PC-9 (cell line): ENCODE measurements around the gene BCL2L11. TPM values are rescaled to one million over a fixed set of nuclear protein-coding genes. Genes with fewer than 3 reads are reported as not detected.

Source experiments
- BruUV-seq: library from RNA; stranded (reverse); fragments of 400-500 nt; replicated peaks from 2 replicates; lab custom pipeline; 2021; lab: Mats Ljungman, UMichigan
- CTCF ChIA-PET: fragments of 300-600 bp; sonication (Branson Sonifier 250); formaldehyde crosslinking; loops from one replicate; lab custom pipeline; 2022; ENCODE audit warnings: antibody characterized with exemption; lab: Charles Lee
- POLR2A ChIA-PET: fragments of 300-600 bp; sonication (Branson Sonifier 250); formaldehyde crosslinking; loops from one replicate; lab custom pipeline; 2022; ENCODE audit warnings: antibody characterized with exemption; ENCODE audit not compliant: unreplicated experiment; lab: Charles Lee
- DNase-seq, 2 experiments: peaks; one replicate each; pipeline versions ENCODE4 v3.0.0 to v3.0.0-alpha.2; 2015 to 2022; ENCODE audit warnings: mixed read lengths in 1 of 2
- H2AFZ ChIP-seq: fragments of 200-600 bp; sonication (generic); 2 replicates; pipeline ENCODE4 v1.8.1; 2017; ENCODE audit warnings: antibody characterized with exemption
- H3F3A ChIP-seq: fragments of 200-600 bp; sonication (generic); 2 replicates; pipeline ENCODE4 v1.8.1; 2017; ENCODE audit warnings: antibody characterized with exemption, mild to moderate bottlenecking, low read depth; ENCODE audit not compliant: insufficient read depth
- H3K27ac ChIP-seq: fragments of 200-600 bp; sonication (generic); 2 replicates; pipeline ENCODE4 v1.6.1; 2016; ENCODE audit warnings: mixed run types
- H3K27me3 ChIP-seq: fragments of 200-600 bp; sonication (generic); 2 replicates; pipeline ENCODE4 v1.6.1; 2016; ENCODE audit warnings: low read depth, mixed run types; ENCODE audit not compliant: insufficient read depth
- H3K36me3 ChIP-seq: fragments of 200-600 bp; sonication (generic); 2 replicates; pipeline ENCODE4 v1.6.1; 2016; ENCODE audit warnings: low read depth, mixed run types
- H3K4me1 ChIP-seq: fragments of 200-600 bp; sonication (generic); replicated peaks from 2 replicates; pipeline ENCODE4 v1.6.1; 2016; ENCODE audit warnings: mixed run types; ENCODE audit not compliant: insufficient read depth
- H3K4me2 ChIP-seq: fragments of 200-600 bp; sonication (generic); 2 replicates; pipeline ENCODE4 v1.6.1; 2017; ENCODE audit warnings: mixed run types
- H3K4me3 ChIP-seq: fragments of 200-600 bp; sonication (generic); 2 replicates; pipeline ENCODE4 v1.6.1; 2016; ENCODE audit warnings: mixed run types
- H3K79me2 ChIP-seq: fragments of 200-600 bp; sonication (generic); 2 replicates; pipeline ENCODE4 v1.6.1; 2017; ENCODE audit warnings: low read depth, mixed run types
- H3K9me2 ChIP-seq: fragments of 200-600 bp; sonication (generic); 2 replicates; pipeline ENCODE4 v1.8.1; 2017; ENCODE audit warnings: mild to moderate bottlenecking; ENCODE audit not compliant: insufficient read depth
- H3K9me3 ChIP-seq: fragments of 200-600 bp; sonication (generic); 2 replicates; pipeline ENCODE4 v1.8.1; 2016; ENCODE audit warnings: low read depth; ENCODE audit not compliant: insufficient read depth
- H4K20me1 ChIP-seq: fragments of 200-600 bp; sonication (generic); 2 replicates; pipeline ENCODE4 v1.8.1; 2017; ENCODE audit not compliant: insufficient read depth
- EZH2 ChIP-seq: fragments of 200-600 bp; sonication (generic); IDR thresholded peaks from 2 replicates; pipeline ENCODE4 v1.8.0; 2017; ENCODE audit warnings: antibody characterized with exemption, low read depth
- intact Hi-C: fragments of 100-400 bp; cut with micrococcal nuclease; formaldehyde crosslinking; loops from one replicate; pipeline ENCODE4 v1.10.0; 2022; ENCODE audit not compliant: unreplicated experiment
- total RNA-seq: library from RNA; stranded (reverse); gene quantifications from 2 replicates; pipeline ENCODE4 v1.2.3, GENCODE V29; 2021
- TF ChIP-seq, protein P1 (sequence below): fragments of 200-600 bp; sonication (generic); conservative IDR thresholded peaks from 2 replicates; pipeline ENCODE4 v1.6.1; 2017; ENCODE audit warnings: mixed run types, antibody characterized with exemption, mild to moderate bottlenecking, moderate library complexity

Gene BCL2L11
- total RNA-seq, 1 experiment from 2014 or later: 17.0 TPM

DNA sequence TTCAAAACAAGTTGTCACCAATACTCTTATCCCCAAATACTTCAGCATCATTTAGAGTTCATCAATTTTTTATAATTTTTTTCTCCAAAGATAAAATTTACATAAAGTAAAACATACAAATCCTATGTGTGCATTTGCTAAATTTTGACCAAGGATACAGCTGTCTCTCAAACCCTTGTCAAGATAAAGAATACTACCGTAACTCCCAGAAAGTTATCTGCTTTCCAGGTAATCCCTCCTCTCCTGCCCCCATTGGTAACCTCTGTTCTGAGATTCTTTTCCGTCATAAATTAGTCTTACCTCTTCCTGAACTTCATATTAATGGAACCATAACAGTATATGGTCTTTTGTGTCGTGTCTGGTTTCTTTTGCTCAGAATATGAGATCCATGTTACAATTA, 49.2 kb downstream of the BCL2L11 start:
- H2AFZ ChIP-seq: no peak overlapping the region
- H4K20me1 ChIP-seq: no peaks in the 10 kb centered on the region
- H3K4me2 ChIP-seq: no peak overlapping the region
- ChIA-PET CTCF (no interaction called here), POLR2A (interaction anchor here (0.7 kb wide), 1 partner anchor 363 kb away, joined by 5 read pairs; no protein-coding TSS in a partner anchor)
- DNase-seq: no peak
- BruUV-seq: no TSS peak
- H3K9me3 ChIP-seq: no peaks in the 10 kb centered on the region
- peaks cover 4% of the 10 kb centered on the region; the same call in 1 of the 2 replicates for H3K36me3 ChIP-seq
- no peak overlapping the region for H3K27ac ChIP-seq
- no peaks in the 10 kb centered on the region for H3K9me2 ChIP-seq
- H3K4me3 ChIP-seq: no peak overlapping the region
- intact Hi-C loops: no loop called here
- no peaks in the 10 kb centered on the region for H3K27me3 ChIP-seq
- peaks cover 33% of the 10 kb centered on the region for H3K4me1 ChIP-seq
- peaks cover 21% of the 10 kb centered on the region for H3F3A ChIP-seq
- H3K79me2 ChIP-seq: no peaks in the 10 kb centered on the region
- no peak for TF ChIP-seq EZH2
- TF ChIP-seq, protein P1, sequence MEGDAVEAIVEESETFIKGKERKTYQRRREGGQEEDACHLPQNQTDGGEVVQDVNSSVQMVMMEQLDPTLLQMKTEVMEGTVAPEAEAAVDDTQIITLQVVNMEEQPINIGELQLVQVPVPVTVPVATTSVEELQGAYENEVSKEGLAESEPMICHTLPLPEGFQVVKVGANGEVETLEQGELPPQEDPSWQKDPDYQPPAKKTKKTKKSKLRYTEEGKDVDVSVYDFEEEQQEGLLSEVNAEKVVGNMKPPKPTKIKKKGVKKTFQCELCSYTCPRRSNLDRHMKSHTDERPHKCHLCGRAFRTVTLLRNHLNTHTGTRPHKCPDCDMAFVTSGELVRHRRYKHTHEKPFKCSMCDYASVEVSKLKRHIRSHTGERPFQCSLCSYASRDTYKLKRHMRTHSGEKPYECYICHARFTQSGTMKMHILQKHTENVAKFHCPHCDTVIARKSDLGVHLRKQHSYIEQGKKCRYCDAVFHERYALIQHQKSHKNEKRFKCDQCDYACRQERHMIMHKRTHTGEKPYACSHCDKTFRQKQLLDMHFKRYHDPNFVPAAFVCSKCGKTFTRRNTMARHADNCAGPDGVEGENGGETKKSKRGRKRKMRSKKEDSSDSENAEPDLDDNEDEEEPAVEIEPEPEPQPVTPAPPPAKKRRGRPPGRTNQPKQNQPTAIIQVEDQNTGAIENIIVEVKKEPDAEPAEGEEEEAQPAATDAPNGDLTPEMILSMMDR: no peak

DNA sequence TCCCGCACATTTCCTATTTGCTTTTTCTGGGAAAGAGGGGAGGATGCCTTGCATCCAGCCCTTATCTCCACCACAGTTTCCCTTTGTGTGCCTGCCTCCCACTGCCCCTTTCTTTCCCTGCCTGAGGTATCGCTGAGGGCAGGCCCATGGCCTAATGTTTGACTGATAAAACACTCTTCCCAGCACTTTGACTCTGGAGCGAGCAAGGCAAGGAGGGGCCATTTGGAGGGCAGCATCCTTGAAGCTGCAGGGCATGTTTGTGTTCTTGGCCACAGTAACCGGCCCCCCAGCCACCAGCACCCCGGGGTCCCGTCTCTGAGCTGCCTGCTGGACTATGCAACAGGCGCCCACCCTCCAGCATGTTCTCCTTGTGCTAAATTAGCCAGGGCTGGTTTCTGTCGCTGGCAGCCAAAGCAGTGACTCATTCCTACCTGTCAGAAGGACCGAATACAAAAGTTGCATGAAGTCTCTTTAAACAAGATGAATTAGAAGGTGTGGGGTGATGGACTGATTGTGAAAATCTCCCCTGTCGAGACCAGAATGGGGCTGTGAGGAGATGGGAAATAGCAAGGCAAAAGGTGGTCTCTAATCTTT, 50.7 kb downstream of the BCL2L11 start:
- Histone ChIP-seq H3K79me2 (no peaks in the 10 kb centered on the region), H3K4me3 (no peak overlapping the region), H3K27me3 (no peaks in the 10 kb centered on the region), H3K36me3 (no peaks in the 10 kb centered on the region), H3K9me3 (no peaks in the 10 kb centered on the region), H3K4me1 (peaks cover 33% of the 10 kb centered on the region), H3K9me2 (no peaks in the 10 kb centered on the region), H2AFZ (no peak overlapping the region), H3K4me2 (no peak overlapping the region), H3K27ac (no peak overlapping the region), H3F3A (peaks cover 21% of the 10 kb centered on the region), H4K20me1 (no peaks in the 10 kb centered on the region)
- peak; percentile 21 to 38 for DNase-seq
- intact Hi-C loops: no loop called here
- CTCF ChIA-PET: no interaction called here
- BruUV-seq: no TSS peak
- TF ChIP-seq EZH2: no peak
- POLR2A ChIA-PET: no interaction called here

DNA sequence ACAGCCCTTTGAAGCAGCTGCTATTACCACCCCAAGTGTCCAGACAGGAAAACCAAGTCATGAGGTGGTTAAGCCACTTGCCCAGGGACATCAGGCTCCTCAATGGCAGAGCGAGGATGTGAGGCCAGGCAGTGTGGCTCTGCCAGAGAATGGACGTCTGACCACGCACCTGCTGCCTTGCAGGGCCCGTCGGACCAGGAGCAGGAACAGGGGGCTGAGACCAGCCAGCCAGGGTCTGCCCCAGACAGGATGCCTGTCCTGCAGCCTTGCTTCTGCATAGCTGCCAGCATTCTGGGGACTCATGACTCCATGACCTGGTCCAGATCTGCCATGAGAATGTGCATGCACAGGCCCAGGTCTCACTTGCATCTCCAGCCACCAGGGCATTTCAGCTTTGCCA, 52.0 kb downstream of the BCL2L11 start:
- no TSS peak for BruUV-seq
- intact Hi-C loops: no loop called here
- H2AFZ ChIP-seq: no peak overlapping the region
- no peak overlapping the region for H3K4me3 ChIP-seq
- ChIA-PET POLR2A (no interaction called here), CTCF (no interaction called here)
- DNase-seq: no peak
- no peak overlapping the region for H3K27ac ChIP-seq
- H3K9me3 ChIP-seq: no peaks in the 10 kb centered on the region
- no peaks in the 10 kb centered on the region for H3K36me3 ChIP-seq
- peaks cover 25% of the 10 kb centered on the region for H3K4me1 ChIP-seq
- no peaks in the 10 kb centered on the region for H3K27me3 ChIP-seq
- no peaks in the 10 kb centered on the region for H3K9me2 ChIP-seq
- no peak overlapping the region for H3K4me2 ChIP-seq
- H3K79me2 ChIP-seq: no peaks in the 10 kb centered on the region
- H4K20me1 ChIP-seq: no peaks in the 10 kb centered on the region
- no peak for TF ChIP-seq EZH2
- TF ChIP-seq, protein P1: no peak
- peaks cover 21% of the 10 kb centered on the region for H3F3A ChIP-seq

DNA sequence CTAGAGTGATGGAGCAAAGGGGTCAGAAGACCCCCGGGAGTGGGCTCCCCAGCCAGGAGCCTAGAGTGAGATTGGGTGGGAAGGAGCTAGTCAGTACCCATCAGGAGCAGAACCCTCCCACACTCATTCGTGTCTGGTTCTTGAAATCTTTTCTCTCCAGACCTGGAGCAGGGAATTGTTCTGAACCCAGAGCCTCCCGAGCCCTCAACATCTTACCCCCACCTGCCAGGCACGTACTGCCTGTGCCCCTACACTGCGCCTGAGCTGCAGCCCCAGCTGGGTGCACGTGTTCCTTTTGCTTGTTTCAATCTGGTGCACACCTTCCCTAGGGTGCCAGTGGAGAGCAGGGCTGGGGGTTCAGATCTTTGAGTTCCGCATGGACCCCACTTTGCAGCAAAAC, 52.6 kb downstream of the BCL2L11 start:
- H3K79me2 ChIP-seq: no peaks in the 10 kb centered on the region
- TF ChIP-seq, protein P1: no peak
- no peak for TF ChIP-seq EZH2
- H3K9me2 ChIP-seq: no peaks in the 10 kb centered on the region
- DNase-seq: no peak
- H3F3A ChIP-seq: peaks cover 17% of the 10 kb centered on the region
- H3K4me3 ChIP-seq: no peak overlapping the region
- H3K4me2 ChIP-seq: no peak overlapping the region
- ChIA-PET CTCF (no interaction called here), POLR2A (no interaction called here)
- H3K9me3 ChIP-seq: no peaks in the 10 kb centered on the region
- no TSS peak for BruUV-seq
- H3K36me3 ChIP-seq: no peaks in the 10 kb centered on the region
- no peaks in the 10 kb centered on the region for H3K27me3 ChIP-seq
- intact Hi-C loops: no loop called here
- no peaks in the 10 kb centered on the region for H4K20me1 ChIP-seq
- H3K4me1 ChIP-seq: peaks cover 18% of the 10 kb centered on the region
- H2AFZ ChIP-seq: no peak overlapping the region
- no peak overlapping the region for H3K27ac ChIP-seq
